GM19468 (cell line): ENCODE measurements around the gene AMOTL1.
"Not testable (repeated sequence)": the region's sequence is repeated elsewhere in the genome, so short reads cannot be mapped to it uniquely, and the experiment has no call there.

Experiments used
- ATAC-seq: cut with Tn5 transposase; IDR thresholded peaks from one replicate; pipeline ENCODE4 v1.9.1; 2021; ENCODE audit warnings: mild to moderate bottlenecking, moderate library complexity, moderate number of reproducible peaks; ENCODE audit not compliant: unreplicated experiment; ENCODE audit errors: extremely low read depth

AMOTL1 gene

GRCh38 chr11:94840209-94840608 lies 72.1 kb downstream of the AMOTL1 start:
- no peak for ATAC-seq

- ATAC-seq: no peak
Measured at GRCh38 chr11:94844031-94844430, 75.9 kb downstream of the AMOTL1 start.

- no peak for ATAC-seq
Measured at GRCh38 chr11:94845622-94846021, 77.5 kb downstream of the AMOTL1 start.

- no peak for ATAC-seq
Measured at GRCh38 chr11:94849839-94850238, 81.7 kb downstream of the AMOTL1 start.

GRCh38 chr11:94851864-94852636 lies 83.9 kb downstream of the AMOTL1 start:
- ATAC-seq: no peak

GRCh38 chr11:94853288-94853687 lies 85.1 kb downstream of the AMOTL1 start:
- not testable (repeated sequence) for ATAC-seq

- ATAC-seq: no peak
Measured at GRCh38 chr11:94853836-94854235, 85.7 kb downstream of the AMOTL1 start.

- ATAC-seq: no peak
Measured at GRCh38 chr11:94854770-94855633, 86.8 kb downstream of the AMOTL1 start.

GRCh38 chr11:94855666-94856065 lies 87.5 kb downstream of the AMOTL1 start:
- no peak for ATAC-seq

GRCh38 chr11:94856443-94856842 lies 88.3 kb downstream of the AMOTL1 start:
- no peak for ATAC-seq

GRCh38 chr11:94857337-94857736 lies 89.2 kb downstream of the AMOTL1 start:
- no peak for ATAC-seq

GRCh38 chr11:94858012-94858705 lies 90.0 kb downstream of the AMOTL1 start:
- no peak for ATAC-seq

GRCh38 chr11:94860333-94860732 lies 92.2 kb downstream of the AMOTL1 start:
- ATAC-seq: no peak

GRCh38 chr11:94861306-94861845 lies 93.2 kb downstream of the AMOTL1 start:
- ATAC-seq: no peak

GRCh38 chr11:94862926-94863880 lies 95.0 kb downstream of the AMOTL1 start:
- ATAC-seq: no peak

- ATAC-seq: no peak
Measured at GRCh38 chr11:94864506-94865045, 96.4 kb downstream of the AMOTL1 start.

GRCh38 chr11:94866231-94866822 lies 98.2 kb downstream of the AMOTL1 start:
- ATAC-seq: no peak

- ATAC-seq: no peak
Measured at GRCh38 chr11:94866936-94867795, 99.0 kb downstream of the AMOTL1 start.
